DMS53 treated with DMSO at 0.1 percent for 48 hours (cell line): ENCODE measurements around the gene USP28.
A peak's percentile ranks its signal among the peaks of the same experiment; 100 is the strongest.
"Not testable (repeated sequence)": the region's sequence is repeated elsewhere in the genome, so short reads cannot be mapped to it uniquely, and the experiment has no call there.

Experiments used
- DNase-seq: peaks from one replicate; lab custom pipeline; 2025; ENCODE audit not compliant: unreplicated experiment; lab: John Stamatoyannopoulos, UW

The USP28 gene

DNA sequence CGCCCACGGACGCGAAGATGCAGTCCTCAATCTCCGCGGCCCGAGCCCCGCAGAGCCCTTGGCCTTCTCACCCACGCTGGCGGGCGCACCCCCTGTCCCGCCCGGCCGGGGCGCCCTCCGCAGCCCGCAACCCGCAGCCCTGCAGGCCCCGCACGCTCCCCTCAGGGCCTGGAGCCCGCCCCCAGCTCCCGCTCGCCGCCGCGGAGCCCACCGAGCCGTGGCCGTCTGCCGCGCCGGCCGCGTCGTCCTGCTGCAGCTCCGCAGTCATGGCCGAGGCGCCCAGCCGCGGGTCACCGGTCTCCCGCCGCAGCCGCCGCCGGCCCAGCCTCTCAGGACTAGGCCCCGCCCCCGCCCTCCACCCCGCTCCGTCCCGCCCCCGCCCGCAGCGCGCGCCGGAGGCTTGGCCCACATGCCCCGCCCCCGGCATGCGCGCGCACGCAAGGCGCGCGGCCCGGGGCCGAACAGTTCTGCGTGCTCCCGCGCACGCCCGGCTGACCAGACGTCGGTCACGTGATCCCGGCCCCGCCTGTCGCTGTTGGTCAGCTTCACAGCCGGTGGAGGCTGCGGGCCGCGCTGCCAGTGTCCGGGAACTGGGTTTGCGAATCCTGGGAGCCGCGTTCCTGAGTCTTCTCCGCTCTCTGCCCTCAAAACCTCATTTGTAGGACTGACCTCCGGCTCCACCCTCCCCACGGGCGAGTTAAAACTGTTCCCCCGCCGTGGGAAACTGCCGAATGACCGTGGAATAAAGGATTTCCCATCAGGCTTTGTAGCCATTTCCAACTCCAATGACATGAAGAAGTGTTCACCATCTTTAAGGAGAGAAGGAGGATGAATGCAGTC is at the start of gene USP28:
Gene USP28 (minus strand): TSS at position 339 of the 840 bp plus-strand sequence. CDS start 71 bp downstream, at position 268.
- DNase-seq: peak; percentile 95

DNA sequence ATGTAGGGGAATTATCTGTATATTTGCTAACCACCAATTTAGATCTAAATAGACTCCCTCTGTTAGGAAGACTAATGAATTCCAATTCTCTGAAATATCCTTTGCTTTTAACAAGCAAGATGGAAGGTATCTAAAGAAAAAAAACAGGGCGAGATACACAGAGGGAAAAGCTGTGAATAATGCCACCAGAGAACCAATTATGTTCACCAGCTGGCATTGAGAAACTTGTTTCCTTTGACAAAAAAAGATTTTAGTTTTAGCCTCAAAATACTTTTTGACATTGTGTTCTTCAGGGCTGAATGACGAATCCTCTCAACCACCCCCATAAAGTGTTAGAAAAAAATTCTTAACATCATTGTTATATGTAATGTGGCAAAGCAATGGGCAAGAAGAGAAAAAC is 48.2 kb upstream of the USP28 start:
- no peak for DNase-seq

GRCh38 chr11:113911491-113911890 is 36.1 kb upstream of the USP28 start:
- not testable (repeated sequence) for DNase-seq

GRCh38 chr11:113908098-113908497 is 32.7 kb upstream of the USP28 start:
- DNase-seq: no peak

- no peak for DNase-seq
These were observed 32.3 kb upstream of the USP28 start for GRCh38 chr11:113907681-113908080.

GRCh38 chr11:113907152-113907551 is 31.8 kb upstream of the USP28 start:
- no peak for DNase-seq

- DNase-seq: no peak
These were observed 31.1 kb upstream of the USP28 start for GRCh38 chr11:113906516-113906915.

GRCh38 chr11:113906038-113906437 is 30.7 kb upstream of the USP28 start:
- no peak for DNase-seq

GRCh38 chr11:113904379-113905101 is 29.2 kb upstream of the USP28 start, which contains the start of gene HTR3B:
HTR3B (plus strand) TSS chr11:113904796; CDS start chr11:113904934, 138 bp downstream.
- DNase-seq: no peak

DNA sequence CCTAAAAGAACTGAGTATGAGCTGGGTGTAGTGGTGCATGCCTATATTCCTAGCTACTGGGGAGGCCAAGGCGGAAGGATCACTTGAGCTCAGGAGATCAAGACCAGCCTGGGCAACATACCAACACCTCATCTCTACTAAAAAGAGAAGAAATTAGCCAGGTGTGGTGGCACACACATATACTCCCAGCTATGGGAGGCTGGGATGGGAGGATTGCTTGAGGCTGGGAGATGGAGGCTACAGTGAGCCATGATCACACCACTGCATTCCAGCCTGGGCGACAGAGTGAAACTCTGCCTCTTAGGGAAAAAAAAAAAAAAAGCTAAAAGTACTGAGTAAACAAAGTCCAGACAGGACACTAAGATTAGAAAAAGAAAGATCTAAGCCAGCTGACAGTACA is 25.8 kb upstream of the USP28 start:
- DNase-seq: no peak

DNA sequence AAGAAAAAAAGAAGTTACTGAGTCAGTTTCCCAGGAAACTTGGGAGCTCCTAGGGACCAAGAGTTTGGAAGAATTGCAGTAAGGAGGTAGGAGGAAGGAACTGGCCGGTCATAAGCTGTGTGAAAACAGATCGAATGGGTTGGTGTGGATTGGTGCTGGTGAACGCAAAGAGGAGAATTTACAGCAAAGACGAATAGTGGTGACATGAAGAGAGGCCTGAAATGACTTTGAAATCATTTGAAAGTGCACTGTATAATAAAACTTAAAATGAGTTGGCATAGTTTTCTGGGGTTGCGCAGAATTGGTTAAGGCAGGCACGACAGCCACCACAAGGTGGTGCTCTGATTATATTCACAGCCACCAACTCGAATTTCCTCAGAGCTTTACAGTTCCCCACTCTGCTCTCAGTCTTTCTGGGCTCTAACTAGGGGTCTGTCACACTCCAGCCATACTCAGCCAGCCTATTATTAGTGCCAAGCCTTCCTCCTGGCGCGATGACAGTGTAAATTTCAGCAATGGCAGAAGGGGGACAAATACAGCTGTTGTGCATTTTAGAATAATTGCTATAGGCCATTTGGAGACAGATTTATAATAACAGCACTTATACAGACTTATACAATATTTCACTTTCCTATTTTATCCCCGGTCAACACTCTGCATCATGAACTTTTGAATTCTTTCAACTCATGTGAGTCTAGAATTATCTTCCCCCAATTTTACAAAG is 20.9 kb upstream of the USP28 start:
- peak; percentile 21 for DNase-seq

DNA sequence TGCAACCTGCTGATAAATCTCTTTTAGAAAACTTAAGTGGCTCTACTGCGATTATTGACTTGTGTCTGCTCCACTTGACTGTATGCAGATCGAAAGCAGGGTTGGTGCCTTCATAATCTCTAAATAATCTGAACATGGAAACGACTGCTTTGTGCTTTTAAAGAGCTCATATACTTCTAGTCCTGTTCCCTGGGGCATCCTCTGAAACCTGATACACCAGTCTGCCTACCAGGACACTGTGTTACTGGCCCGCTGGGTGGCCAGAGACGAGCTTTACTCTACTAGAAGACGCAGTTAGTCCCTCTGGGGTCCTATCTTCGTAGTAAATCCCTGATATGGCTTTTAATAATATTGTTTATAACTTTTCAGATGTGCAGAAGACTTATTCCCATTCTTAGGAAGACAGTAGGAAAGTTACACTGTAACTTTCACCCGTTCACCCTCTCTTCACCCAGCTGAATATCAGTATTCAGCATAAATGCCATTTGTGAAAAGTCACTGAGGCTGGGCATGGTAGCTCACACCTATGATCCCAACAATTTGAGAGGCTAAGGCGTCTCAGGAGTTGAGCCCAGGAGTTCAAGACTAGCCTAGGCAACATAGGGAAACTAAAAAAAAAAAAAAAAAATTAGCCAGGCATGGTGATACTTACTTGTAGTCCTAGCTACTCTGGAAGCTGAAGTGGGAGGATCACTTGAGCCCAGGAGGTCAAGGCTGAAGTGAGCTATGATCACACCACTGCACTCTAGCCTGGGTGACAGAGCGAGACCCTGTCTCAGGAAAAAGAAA is 20.2 kb upstream of the USP28 start:
- DNase-seq: no peak

GRCh38 chr11:113894421-113894996 is 19.1 kb upstream of the USP28 start:
- no peak for DNase-seq

GRCh38 chr11:113888848-113889247 is 13.5 kb upstream of the USP28 start:
- DNase-seq: no peak

DNA sequence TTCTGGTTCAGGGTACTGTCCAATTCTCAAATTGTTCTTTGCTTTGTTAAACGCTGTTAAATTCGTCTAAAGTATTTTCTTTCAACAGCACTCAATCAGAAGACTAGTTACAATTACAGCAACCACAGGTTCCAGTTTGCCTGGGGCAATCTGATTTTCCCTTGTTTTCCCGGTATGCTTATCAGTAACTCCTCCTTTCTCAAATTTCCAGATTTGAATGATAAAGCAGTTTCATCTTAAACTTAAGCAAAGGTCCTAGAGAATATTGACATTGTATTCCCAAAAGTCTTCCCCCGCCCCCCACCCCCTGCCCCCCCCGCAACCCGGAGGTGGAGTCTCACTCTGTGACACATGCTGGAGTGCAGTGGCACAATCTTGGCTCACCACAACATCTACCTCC is 10.5 kb upstream of the USP28 start:
- no peak for DNase-seq

- no peak for DNase-seq
These were observed 9.0 kb upstream of the USP28 start for GRCh38 chr11:113884361-113884836.

DNA sequence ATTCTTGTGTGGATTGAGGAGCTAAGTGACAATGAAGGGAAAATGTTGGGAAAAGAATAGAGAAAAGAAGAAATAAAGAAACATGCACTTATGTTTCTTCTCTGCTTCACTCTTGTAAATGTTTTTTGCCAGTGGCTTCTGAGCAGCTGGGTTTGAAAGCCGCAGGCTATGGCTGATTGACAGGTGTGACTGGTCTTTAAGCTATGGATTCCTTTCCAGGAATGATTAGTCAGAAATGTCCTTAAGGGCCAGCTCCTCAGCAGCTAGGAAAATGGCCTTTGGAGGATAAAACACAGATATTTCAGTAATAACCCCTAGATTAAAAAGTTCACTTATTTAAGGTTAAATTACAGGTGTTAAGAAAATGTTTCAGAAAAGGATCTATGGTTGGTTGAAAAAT is 6.5 kb upstream of the USP28 start:
- DNase-seq: no peak

GRCh38 chr11:113880971-113881370 is 5.6 kb upstream of the USP28 start:
- no peak for DNase-seq

DNA sequence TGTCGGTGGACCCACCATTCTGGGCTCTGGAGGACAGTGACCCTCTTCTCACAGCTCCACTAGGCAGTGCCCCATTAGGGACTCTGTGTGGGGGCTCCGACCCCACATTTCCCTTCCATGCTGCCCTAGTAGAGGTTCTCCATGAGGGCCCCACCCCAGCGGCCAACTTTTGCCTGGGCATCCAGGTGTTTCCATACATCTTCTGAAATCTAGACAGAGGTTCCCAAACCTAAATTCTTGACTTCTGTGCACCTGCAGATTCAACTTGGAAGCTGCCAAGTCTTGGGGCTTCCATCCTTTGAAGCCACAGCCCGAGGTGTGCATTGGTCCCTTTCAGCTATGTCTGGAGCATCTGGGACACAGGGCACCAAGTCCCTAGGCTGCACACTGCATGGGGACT is 4.1 kb upstream of the USP28 start:
- not testable (repeated sequence) for DNase-seq

GRCh38 chr11:113877670-113878055 is 2.3 kb upstream of the USP28 start:
- no peak for DNase-seq
